Limb (tissue), 2 donors: ENCODE data around the gene CNN3.

Experiments used
- DNase-seq, 2 donors: peaks; one replicate each; pipeline ENCODE4 v3.0.0-alpha.2; 2016; ENCODE audit errors: extremely low spot score in 2 of 2

CNN3 gene

DNA sequence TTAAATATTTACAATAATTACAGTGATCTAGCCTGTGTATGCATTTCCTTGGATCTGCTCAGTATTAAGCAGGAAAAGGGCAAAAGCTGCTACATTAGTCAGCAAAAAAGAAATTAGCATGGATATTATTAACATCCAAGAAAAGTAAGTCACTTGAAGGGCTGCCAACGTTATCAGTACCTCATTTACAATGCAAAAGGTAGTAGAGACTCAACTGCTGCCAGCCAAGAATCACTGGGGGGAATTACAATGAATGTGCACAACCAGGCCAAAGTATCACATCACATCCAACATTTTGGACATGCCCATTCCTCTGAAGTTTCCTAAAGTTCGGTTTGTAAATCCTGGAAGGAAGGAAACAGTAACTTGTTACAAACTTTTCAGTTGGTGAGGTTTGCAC, 1.9 kb downstream of the CNN3 start:
- no peak for DNase-seq

DNA sequence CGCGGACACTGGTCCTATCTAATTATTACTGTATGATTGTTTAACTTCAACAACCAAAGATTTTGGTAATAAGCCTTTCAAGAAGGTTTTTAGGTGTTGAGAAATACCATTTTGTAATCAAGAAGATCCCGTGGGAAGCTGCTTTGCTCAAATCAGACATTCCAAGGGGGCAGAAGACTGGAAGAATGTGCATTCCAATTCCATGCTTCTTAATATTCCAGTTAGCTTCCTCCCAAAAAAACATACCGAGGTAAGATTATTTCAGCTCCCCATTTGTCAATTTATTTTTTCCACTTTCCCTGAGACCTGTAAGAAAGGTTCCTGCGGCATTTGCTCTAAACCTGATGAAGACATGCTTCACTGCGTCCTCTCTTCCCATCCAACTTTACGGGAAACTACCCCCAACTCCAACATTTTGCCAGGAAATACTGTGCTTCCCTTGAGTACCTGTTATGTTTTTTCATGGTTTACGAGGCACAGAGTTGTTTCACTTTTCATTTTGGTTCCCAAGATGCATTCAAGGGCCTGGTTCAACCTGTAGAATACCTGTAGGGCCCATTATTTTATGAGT, 4.1 kb downstream of the CNN3 start:
- no peak for DNase-seq

DNA sequence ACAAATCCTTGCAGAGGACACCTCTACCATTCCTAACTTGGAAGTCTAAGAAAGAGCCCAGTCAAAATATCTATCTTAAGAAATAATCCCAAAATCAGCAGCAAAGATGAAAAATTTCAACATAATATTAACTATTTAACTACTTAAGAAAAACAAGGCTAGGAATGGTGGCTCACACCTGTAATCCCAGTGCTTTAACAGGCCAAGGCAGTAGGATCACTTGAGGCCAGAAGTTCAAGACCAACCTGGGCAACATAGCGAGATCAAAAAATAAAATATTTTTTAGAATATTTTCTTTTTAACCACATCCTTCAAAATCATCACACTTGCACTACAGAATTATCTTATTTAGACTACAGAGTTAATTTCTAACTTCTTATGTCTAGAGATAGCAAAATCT, 4.9 kb downstream of the CNN3 start:
- DNase-seq: no peak

DNA sequence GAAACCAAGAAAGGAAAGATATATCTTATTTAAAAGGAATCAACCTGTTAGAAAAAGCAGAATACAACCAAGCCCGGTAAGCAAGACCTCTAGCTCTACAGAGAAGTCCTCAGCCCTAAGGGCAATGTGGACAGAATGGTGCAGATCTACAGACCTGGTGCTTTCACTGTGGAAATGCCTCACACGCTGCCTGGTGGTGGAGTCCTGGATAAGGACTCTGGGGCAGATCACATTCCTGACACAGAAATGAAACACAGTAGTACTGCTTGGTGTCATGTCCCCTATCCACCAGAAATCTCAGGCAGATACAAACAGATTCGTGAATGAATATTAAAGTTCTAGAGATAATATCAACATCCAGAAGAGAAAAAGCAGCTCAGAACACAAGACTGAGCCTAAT, 6.8 kb downstream of the CNN3 start:
- DNase-seq: no peak

DNA sequence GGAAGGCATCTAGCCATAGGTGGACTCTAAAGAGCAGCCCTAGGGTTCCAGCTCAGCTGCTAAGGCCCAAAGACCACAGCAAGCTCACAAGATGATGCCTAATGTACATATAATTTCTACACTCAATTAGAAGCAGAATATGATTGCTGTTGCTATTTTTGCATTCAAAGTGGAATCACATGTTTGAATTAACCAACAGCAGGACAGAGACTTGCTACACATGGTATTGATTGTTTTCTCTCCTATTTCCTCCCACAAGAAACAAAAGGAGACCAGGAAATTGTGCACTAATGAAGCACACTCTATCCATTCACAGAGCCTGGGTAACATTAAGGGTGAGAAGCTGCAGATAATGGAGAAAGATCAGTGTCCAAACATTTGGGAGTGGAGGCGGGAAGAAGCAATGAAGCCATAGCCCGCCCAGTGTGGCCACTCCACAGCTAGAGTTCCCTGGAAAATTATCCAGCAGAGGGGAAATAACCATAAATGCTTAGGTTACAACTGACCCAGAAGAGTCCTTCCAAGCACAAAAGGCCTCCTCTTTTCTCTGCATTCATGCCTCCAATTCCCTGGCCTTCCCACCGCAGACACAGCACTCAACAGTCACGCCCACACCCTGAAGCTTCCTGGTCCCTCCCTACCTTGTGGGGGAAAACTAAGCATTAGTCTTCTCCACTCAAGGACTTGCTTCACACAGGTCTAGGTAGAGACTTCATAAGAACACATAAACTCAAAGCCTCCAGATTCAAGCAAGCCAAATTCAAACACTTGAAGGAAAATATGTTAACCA, 7.5 kb downstream of the CNN3 start:
- DNase-seq: no peak

DNA sequence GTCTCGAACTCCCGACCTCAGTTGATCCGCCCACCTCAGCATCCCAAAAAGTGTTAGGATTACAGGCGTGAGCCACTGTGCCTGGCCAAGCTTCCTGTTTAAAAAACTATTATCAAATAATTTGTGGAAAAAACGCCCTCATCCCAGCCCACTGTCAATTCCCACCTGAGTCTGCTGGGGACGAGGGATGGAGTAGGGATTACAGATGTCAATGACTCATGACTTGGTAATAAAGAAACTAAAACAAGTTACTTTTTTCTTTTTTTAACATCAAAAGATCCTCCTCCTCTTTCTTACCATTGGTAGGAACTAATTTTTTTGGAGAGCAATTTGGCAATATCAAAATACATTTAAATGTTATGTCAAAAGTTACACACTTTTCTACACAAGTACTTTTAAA, 9.7 kb downstream of the CNN3 start:
- no peak for DNase-seq

DNA sequence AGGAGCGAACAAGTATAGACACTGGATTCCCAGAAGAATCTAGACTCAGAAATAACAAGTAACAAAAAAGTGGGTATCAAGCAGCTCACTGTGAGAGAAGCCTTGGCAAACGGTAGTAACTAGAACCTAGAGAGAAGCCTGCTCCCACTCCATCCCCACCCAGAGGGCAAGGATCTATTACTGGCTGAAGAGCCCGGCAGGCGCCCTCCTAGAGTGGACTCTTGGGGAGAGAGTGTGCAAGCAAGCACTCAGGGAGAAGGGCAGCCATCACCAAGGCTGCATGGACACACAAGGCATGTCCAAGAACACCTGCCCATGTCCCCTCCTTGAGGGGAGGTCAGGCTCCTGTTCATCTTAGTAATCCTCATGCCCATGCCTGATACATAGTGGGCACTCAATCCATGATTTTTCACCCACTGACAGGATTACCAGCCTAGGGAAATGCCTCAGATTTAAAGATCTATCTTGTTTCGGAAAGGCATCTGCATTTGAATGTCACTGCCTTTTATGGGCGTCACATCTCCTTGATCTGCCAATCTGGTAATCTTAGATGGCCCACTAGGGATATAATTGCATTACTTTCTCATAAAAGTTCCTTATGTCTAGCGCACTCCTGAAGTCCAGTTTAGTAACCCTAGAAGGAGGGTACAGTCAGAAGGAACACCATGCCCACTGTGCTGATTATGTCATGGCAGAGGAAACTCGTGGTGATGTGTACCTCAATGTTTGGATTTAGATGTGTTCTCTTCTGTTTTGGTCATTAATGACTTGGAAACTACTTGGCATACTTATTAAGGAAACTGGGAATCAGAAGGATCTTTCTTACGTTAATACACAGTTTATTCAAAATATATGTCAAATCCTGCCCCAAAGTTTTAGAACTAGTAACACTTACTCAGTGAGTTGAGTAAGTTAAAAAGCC, 14.4 kb downstream of the CNN3 start:
- DNase-seq: no peak

DNA sequence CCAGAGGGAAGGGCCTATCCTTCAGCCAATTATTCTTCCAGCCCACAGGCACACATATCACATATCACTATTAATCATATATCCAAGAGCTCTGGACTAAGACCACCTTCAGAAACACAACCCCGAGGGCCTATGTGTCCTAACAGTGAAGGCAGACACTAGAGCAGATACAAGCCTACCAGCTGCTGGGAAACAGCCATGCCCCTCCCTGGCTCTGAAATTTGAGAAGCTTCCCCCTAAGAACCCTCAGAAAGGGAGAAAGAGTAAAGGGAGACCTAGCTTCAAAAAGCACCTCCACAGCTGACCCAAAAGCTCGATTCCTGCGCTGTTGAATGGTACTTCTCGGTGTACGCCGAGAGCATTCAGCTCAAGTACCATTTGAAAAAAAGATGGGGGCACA, 17.4 kb downstream of the CNN3 start:
- no peak for DNase-seq

DNA sequence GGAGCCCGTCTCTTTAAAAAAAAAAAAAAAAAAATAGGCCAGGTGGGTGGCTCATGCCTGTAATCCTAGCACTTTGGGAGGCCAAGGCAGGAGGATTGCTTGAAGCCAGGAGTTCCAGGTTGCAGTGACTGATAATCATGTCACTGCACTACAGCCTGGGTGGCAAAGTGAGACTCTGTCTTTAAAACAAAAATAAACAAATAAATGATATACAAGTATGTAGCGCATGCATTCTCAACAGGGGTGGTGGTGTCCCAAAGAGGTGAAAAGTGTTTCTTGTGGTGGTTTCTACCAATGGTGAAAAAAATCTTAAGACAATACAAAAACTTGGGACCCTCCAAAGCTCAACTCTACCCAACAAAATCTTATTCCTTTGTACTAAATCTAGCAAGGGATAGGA, 17.9 kb downstream of the CNN3 start:
- DNase-seq: no peak

DNA sequence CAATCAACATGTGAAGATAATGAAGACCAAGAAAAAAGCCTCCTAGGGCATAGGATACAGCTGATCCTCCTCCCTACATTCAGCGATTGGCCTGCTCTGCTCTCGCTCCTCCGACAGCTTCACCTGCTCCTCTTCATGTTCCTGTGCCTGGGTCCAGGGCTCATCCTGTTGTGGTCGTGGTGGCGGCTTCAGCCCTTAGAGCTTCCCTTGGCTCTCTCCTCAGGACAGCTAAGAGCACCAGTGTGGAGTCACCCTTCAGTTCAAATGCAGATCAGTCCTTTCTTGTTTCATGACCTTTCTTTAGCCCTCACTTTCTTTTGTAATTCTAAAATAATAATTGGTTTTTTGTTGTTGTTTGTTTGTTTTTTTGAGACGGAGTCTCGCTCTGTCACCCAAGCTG, 18.7 kb downstream of the CNN3 start:
- DNase-seq: no peak

DNA sequence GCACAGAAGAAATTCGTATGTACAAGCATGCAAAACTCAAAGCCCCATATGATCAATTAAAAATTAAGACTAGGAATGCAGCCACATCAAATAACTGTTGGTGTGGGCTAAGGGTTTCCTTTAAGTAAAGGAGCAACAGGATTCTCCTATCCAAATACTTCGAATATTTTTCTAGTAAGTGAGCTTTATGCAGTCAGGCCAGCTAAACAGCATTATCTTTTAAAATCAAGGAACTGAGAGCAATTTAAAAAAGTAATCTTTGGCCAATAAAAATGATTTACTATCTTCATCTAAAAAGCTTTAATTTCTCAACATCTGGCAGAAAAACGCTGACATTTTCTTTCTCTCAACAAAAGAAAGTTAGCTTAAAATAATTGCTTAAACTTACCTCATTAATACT, 19.8 kb downstream of the CNN3 start:
- DNase-seq: no peak

DNA sequence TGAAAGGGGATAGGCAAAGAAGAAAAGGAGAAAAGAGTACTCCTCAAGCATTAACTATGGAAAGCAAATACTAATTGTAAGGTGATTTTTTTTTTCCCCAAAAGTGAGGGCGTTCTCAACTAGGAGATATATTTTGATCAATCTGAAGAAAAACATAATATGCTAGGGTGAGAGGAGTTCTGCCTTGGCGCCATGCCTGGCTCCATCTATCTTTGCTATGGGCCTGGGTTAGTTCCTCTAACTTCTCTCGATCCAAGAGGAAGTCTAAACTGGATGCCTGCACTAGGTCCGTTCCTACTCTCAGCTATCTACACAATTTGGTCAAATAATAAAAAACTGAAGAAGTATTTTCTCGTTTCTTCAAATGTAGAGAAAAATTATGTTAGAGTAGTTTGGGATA, 20.5 kb downstream of the CNN3 start:
- no peak for DNase-seq

DNA sequence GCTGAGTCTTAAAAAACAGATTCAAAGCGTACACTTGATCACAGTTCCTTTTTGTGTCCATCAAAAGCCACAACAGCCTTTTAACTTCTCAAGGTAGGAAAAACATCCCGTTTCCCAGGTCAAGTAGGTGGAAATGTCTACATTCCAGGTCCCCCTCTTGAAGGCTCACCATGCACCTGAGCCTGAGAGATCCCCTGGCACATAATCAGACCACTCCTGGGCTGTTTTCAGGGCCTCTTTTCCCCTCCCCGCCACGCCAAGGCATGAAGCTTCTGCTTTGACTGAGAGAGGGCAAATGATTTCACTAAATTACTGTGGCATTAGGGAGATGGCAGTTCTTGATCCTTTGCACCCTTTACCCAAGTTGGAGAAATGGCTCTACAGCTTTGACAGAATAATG, 21.7 kb downstream of the CNN3 start:
- no peak for DNase-seq

DNA sequence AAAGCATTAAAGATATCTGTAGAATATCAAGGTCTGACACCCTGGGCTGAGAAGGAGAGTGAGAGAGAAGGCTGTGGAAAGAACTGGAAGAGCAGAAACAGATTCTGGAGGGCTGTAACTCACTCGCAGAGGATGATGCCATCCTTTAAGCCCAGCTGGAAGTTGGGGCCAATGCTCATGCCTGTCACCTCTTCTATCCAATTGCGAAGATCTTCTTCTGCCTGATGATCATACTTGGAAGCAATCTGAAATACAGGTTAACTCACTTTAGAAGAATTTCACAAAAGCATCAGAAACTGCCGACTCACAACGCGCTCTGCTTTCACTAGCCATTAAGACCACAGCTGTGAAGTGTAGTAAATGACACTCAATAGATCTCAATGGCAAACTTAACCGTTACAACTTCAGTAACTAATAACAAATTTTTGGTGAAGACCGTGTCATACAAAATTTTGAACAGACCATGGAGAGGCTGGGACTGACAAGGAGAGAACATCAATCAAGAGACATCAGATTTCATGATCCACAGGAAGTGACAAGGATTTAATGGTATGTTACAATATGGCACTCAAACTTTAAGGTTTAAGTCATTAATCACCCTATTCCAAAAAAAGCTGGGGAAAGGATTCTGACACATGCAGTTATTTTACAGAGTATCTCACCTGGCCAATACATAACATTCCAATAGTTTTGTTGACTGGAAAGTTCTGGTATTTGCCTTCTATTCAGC, 23.5 kb downstream of the CNN3 start:
- DNase-seq: no peak

DNA sequence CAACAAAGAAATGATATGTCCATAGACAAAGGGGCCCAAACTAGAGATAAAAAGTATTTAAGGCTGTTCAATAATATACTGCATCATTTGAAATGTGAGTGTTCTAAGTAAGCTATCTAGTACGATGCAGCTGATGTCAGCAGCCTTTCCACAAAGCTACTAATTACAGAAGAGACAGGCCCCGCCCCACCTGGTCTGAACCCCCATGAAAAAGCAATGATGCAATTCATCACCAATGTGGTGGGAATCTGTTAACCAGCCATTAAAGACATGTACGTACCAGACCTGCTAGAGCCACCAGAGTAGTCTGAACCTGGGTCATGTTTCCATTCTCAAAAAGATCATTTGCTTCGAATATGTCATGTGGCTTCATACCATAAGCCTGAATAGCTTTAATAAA, 25.1 kb downstream of the CNN3 start:
- no peak for DNase-seq

DNA sequence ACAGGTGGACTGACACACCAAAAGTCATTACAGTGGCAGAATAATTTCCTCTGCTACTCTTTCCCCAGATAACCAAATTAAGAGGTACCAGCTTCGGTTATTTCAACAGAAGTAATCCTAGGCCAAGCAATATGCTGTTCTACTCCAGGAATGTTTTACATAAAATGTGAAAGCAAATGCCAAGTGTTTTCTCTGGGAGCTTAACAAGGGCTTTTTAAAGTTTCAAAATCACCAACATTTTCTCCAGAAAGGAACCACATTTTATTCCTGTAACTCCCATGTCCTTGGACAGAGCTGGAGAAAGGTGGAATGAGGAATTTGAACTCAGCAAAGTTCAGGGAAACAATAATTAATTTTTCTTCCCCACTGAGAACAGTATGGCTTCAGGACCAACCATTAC, 27.2 kb downstream of the CNN3 start:
- no peak for DNase-seq

DNA sequence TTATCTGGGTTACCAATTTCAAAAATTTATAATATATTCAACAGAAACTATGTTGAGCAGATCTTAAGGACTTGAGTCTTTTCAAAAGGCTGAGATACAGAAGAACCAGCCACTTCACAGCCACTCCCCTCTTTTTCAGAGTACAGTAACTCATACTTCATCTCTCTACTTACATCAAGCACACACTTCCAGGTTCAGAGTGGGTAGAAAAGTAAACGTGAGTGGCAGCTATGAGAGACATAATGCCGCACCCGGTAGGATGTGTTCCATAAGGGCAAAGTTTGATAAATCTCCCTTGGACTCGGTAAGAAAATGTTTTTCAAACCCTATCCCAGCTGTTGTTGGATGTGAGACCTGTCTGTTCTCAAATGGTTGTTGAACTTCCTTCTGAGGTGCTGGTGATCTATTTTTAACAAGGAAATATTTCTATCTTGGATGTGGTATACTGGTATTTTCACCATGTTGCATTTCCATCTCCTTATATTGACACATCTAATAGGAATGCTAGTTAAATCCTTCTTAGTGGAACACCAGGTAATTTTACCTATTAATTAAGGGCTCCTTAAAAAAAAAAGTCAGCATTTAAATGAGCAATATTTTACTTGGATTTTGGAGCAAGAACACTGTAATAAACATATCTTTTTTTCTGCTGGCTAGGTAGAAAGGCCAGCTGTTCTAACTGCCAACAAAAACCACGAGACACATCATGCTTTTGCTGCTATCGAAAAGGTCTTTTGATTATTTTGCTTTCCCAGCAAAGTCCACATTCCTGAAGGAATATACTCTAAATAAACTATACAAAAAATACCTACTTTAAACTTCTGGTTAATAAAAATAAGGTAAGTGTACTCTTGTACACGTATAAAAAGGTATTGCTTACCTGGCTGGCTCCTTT, 28.2 kb downstream of the CNN3 start:
- no peak for DNase-seq

DNA sequence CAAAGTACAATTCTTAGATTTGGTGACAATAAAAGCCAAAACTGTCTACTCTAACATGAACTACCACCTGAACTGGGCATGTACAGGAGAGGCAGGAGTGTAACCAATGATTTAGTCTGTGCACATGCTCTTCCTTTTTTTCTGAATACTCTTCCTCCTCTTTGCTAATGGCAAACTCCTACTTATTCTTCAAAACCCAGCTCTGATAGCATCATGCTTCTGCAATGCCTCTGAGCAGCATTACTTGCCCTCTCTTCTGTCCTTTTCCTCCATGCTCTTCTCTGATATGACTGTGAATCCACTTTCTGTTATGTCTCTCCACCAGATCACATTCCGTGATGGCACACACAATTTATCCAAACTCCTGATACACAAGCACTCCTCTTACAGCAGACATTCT, 31.4 kb downstream of the CNN3 start:
- DNase-seq: no peak

DNA sequence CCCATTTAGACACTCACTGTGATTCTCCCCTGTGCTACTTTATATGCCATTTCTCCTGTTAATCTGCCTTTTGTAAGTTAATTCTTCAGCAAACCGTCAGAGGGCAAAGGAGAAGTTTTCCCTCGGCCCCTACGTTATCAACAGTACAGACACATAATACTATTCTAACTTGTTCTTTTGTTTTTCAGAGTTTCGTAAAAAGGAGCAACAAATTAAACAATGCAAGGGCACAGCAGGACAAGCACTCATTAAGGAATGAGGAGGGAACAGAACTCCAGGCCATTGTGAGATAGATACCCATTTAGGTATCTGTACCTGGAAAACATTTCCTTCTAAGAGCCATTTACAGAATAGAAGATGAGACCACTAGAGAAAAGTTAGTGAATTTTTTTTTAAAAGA, 32.3 kb downstream of the CNN3 start:
- no peak for DNase-seq

DNA sequence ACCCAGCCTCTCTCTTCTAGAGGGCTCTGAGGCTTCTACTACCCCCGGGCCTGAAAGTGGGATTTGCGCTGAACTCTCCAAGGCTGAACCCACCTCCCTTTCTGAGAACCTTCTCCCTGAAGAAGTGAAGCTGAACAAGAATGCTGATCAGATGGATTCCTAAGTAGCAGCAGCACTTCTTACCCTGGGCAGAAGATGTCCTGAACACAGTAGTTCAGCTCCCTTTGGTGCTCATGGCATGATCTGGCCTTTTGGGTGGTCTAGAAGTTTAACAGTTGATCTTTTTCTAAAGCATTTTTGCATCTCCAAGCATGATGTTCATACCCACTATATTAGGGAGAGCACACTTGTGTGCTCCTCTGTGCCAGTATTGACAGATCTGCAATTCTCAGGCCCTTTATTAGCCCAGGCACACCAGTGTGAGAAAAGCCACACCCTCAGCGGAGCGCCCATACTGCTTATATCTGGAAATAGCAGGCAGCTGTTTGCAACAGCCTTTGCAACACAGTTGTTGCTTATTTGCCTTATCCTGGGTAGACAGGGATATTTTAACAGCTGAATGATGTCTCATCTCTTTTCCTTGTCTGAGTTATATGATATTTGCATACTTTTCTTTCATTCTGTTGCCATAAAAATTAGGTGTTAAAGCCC, 34.2 kb downstream of the CNN3 start:
- peak in 1 of 2 donors; percentile 40 for DNase-seq
